IPS-18a (cell line): ENCODE results near the gene KSR1.

Experiments used
- H3K27ac ChIP-seq: one replicate; pipeline ENCODE4 v1.5.1; 2013; ENCODE audit warnings: low read length
- H3K27me3 ChIP-seq: one replicate; pipeline ENCODE4 v1.6.1; 2013; ENCODE audit warnings: mild to moderate bottlenecking, low read length; ENCODE audit not compliant: control insufficient read depth, insufficient read depth
- H3K36me3 ChIP-seq: one replicate; pipeline ENCODE4 v1.6.1; 2013; ENCODE audit warnings: low read depth, low read length; ENCODE audit not compliant: control insufficient read depth
- H3K4me1 ChIP-seq: one replicate; pipeline ENCODE4 v1.6.1; 2013; ENCODE audit warnings: low read depth, low read length; ENCODE audit not compliant: control insufficient read depth
- H3K4me3 ChIP-seq: one replicate; pipeline ENCODE4 v1.5.1; 2013; ENCODE audit warnings: low read length
- H3K9ac ChIP-seq: one replicate; pipeline ENCODE4 v1.6.1; 2013; ENCODE audit warnings: mild to moderate bottlenecking, low read length, moderate library complexity
- H3K9me3 ChIP-seq: one replicate; pipeline ENCODE4 v1.6.1; 2013; ENCODE audit warnings: low read depth, low read length; ENCODE audit not compliant: control insufficient read depth

The KSR1 gene

GRCh38 chr17:27576477-27577083 is 120.3 kb downstream of the KSR1 start:
- Histone ChIP-seq H3K36me3 (no peaks in the 10 kb centered on the region), H3K4me1 (peaks cover 31% of the 10 kb centered on the region), H3K27me3 (no peaks in the 10 kb centered on the region), H3K9ac (no peak overlapping the region), H3K27ac (no peak overlapping the region), H3K4me3 (no peak overlapping the region), H3K9me3 (no peaks in the 10 kb centered on the region)

- Histone ChIP-seq H3K4me1 (peaks cover 31% of the 10 kb centered on the region), H3K27ac (no peak overlapping the region), H3K36me3 (no peaks in the 10 kb centered on the region), H3K27me3 (no peaks in the 10 kb centered on the region), H3K4me3 (no peak overlapping the region), H3K9ac (no peak overlapping the region), H3K9me3 (no peaks in the 10 kb centered on the region)
These were observed 121.0 kb downstream of the KSR1 start for GRCh38 chr17:27577121-27577761.

- Histone ChIP-seq H3K4me3 (no peak overlapping the region), H3K36me3 (no peaks in the 10 kb centered on the region), H3K9ac (no peak overlapping the region), H3K9me3 (no peaks in the 10 kb centered on the region), H3K27me3 (no peaks in the 10 kb centered on the region), H3K4me1 (peaks cover 25% of the 10 kb centered on the region), H3K27ac (no peak overlapping the region)
These were observed 121.9 kb downstream of the KSR1 start for GRCh38 chr17:27577884-27578717.

GRCh38 chr17:27578718-27579085 is 122.5 kb downstream of the KSR1 start:
- Histone ChIP-seq H3K9ac (no peak overlapping the region), H3K9me3 (no peaks in the 10 kb centered on the region), H3K4me3 (no peak overlapping the region), H3K4me1 (peaks cover 20% of the 10 kb centered on the region), H3K27me3 (no peaks in the 10 kb centered on the region), H3K27ac (no peak overlapping the region), H3K36me3 (no peaks in the 10 kb centered on the region)

- Histone ChIP-seq H3K27me3 (no peaks in the 10 kb centered on the region), H3K27ac (no peak overlapping the region), H3K9me3 (no peaks in the 10 kb centered on the region), H3K4me1 (peaks cover 14% of the 10 kb centered on the region), H3K9ac (no peak overlapping the region), H3K4me3 (no peak overlapping the region), H3K36me3 (no peaks in the 10 kb centered on the region)
These were observed 123.1 kb downstream of the KSR1 start for GRCh38 chr17:27579304-27579703.

GRCh38 chr17:27579897-27580321 is 123.7 kb downstream of the KSR1 start:
- no peaks in the 10 kb centered on the region for H3K9me3 ChIP-seq
- H3K36me3 ChIP-seq: no peaks in the 10 kb centered on the region
- no peak overlapping the region for H3K9ac ChIP-seq
- H3K27me3 ChIP-seq: no peaks in the 10 kb centered on the region
- no peak overlapping the region for H3K27ac ChIP-seq
- H3K4me3 ChIP-seq: no peak overlapping the region
- H3K4me1 ChIP-seq: peaks cover 11% of the 10 kb centered on the region

GRCh38 chr17:27581016-27581415 is 124.8 kb downstream of the KSR1 start:
- H3K9ac ChIP-seq: no peak overlapping the region
- H3K4me3 ChIP-seq: no peak overlapping the region
- no peaks in the 10 kb centered on the region for H3K9me3 ChIP-seq
- H3K4me1 ChIP-seq: peaks cover 11% of the 10 kb centered on the region
- H3K27ac ChIP-seq: no peak overlapping the region
- no peaks in the 10 kb centered on the region for H3K36me3 ChIP-seq
- no peaks in the 10 kb centered on the region for H3K27me3 ChIP-seq

GRCh38 chr17:27582696-27583095 is 126.4 kb downstream of the KSR1 start:
- Histone ChIP-seq H3K9me3 (no peaks in the 10 kb centered on the region), H3K27ac (no peak overlapping the region), H3K9ac (no peak overlapping the region), H3K4me3 (no peak overlapping the region), H3K36me3 (no peaks in the 10 kb centered on the region), H3K4me1 (no peaks in the 10 kb centered on the region), H3K27me3 (no peaks in the 10 kb centered on the region)

- Histone ChIP-seq H3K4me1 (peaks cover under 1% of the 10 kb centered on the region), H3K27ac (no peak overlapping the region), H3K27me3 (no peaks in the 10 kb centered on the region), H3K9ac (no peak overlapping the region), H3K36me3 (no peaks in the 10 kb centered on the region), H3K4me3 (no peak overlapping the region), H3K9me3 (no peaks in the 10 kb centered on the region)
These were observed 129.0 kb downstream of the KSR1 start for GRCh38 chr17:27585153-27585681.

- H3K4me3 ChIP-seq: no peak overlapping the region
- H3K36me3 ChIP-seq: no peaks in the 10 kb centered on the region
- H3K9me3 ChIP-seq: no peaks in the 10 kb centered on the region
- no peaks in the 10 kb centered on the region for H3K27me3 ChIP-seq
- no peak overlapping the region for H3K27ac ChIP-seq
- H3K4me1 ChIP-seq: peaks cover 6% of the 10 kb centered on the region
- no peak overlapping the region for H3K9ac ChIP-seq
These were observed 129.5 kb downstream of the KSR1 start for GRCh38 chr17:27585792-27586191.

- no peak overlapping the region for H3K4me3 ChIP-seq
- no peaks in the 10 kb centered on the region for H3K36me3 ChIP-seq
- H3K27ac ChIP-seq: no peak overlapping the region
- H3K9me3 ChIP-seq: no peaks in the 10 kb centered on the region
- H3K27me3 ChIP-seq: no peaks in the 10 kb centered on the region
- no peak overlapping the region for H3K9ac ChIP-seq
- peaks cover 8% of the 10 kb centered on the region for H3K4me1 ChIP-seq
These were observed 130.0 kb downstream of the KSR1 start for GRCh38 chr17:27586203-27586721.
